ENCODE measurements around the gene RHEBL1.
A peak's percentile ranks its signal among the peaks of the same experiment; 100 is the strongest.

Gene RHEBL1

DNA sequence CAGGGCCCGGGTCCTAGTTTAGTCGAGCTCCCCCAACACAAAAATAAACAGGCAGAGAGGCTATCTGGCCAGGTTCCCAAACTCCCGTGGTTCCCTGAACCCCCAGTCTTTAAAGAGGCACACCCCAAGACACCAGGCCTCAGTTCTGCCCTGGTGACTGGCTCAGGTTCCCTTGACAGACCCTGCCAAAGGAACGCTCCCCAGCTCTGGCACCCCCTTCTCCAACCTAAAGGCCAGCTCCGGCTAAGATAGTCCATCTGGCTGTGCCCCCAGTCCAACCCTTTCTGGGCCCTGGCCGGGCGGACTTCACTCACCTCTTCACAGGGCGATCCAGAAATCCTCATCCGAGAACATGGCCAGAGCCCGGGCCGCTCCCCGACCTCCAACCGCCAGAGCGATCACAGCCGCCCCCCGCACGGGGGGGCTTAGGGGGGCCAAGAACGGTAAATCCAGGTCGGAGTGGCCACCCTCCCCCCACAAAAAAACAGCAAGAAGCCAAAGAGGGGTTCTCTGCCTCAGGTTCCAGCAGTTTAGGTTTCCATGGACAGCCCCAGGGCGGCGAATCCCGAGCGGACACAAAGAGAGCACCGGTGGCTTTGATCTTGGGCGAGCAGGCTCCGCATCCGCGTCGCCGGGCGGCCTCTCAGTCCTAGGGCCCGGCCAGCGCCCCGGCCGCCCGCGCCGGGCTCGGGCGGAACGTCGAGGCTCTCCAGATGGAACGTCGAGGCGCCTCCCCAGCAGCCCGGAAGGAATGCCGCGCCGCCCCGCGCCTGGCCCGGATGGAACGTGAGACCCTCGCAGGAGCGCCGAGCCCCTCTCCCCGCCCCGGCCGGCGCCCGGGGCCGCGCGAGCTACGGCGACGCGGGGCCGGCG lies 10.2 kb downstream of the RHEBL1 start:
- no peak for TF ChIP-seq YY1 (IDR thresholded peaks at IDR 0.05; ENCODE audit: low read depth)
- TF ChIP-seq EGR1 (IDR thresholded peaks at IDR 0.05), result 0 out of 2 replicates have a peak, but pooled peaks have one; percentile 3
- TF ChIP-seq NFIC (IDR thresholded peaks at IDR 0.05), result no peak
- TF ChIP-seq ZBTB7A (IDR thresholded peaks at IDR 0.05; ENCODE audit: low read depth), result peak; percentile 70; the same call in 1 of the 2 replicates
- peak; percentile 32; the same call in 1 of the 2 replicates for TF ChIP-seq TAF1 (IDR thresholded peaks at IDR 0.05; ENCODE audit: low read depth)
- no peak for TF ChIP-seq EP300 (IDR thresholded peaks at IDR 0.05; ENCODE audit: borderline replicate concordance)
- no peak for TF ChIP-seq TCF12 (IDR thresholded peaks at IDR 0.05; ENCODE audit: low read depth)
- TF ChIP-seq, protein P1, sequence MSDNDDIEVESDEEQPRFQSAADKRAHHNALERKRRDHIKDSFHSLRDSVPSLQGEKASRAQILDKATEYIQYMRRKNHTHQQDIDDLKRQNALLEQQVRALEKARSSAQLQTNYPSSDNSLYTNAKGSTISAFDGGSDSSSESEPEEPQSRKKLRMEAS (IDR thresholded peaks at IDR 0.05), result no peak; the same call in 1 of the 2 replicates
- TF ChIP-seq, protein P2, sequence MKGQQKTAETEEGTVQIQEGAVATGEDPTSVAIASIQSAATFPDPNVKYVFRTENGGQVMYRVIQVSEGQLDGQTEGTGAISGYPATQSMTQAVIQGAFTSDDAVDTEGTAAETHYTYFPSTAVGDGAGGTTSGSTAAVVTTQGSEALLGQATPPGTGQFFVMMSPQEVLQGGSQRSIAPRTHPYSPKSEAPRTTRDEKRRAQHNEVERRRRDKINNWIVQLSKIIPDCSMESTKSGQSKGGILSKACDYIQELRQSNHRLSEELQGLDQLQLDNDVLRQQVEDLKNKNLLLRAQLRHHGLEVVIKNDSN (IDR thresholded peaks at IDR 0.05), result no peak

DNA sequence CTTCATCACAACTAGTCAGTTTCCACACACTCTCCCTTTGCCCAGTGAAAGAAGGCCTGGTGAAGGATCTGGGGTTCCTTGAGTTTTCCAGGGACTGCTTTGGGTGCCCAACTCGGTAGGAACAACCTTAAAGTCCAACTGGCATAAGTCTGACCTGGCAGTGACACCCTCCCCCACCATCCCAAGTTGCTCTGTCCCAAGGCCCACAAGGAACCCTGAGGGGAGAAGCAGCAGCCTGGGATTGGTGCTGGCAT lies 10.8 kb downstream of the RHEBL1 start:
- TF ChIP-seq, protein P3, sequence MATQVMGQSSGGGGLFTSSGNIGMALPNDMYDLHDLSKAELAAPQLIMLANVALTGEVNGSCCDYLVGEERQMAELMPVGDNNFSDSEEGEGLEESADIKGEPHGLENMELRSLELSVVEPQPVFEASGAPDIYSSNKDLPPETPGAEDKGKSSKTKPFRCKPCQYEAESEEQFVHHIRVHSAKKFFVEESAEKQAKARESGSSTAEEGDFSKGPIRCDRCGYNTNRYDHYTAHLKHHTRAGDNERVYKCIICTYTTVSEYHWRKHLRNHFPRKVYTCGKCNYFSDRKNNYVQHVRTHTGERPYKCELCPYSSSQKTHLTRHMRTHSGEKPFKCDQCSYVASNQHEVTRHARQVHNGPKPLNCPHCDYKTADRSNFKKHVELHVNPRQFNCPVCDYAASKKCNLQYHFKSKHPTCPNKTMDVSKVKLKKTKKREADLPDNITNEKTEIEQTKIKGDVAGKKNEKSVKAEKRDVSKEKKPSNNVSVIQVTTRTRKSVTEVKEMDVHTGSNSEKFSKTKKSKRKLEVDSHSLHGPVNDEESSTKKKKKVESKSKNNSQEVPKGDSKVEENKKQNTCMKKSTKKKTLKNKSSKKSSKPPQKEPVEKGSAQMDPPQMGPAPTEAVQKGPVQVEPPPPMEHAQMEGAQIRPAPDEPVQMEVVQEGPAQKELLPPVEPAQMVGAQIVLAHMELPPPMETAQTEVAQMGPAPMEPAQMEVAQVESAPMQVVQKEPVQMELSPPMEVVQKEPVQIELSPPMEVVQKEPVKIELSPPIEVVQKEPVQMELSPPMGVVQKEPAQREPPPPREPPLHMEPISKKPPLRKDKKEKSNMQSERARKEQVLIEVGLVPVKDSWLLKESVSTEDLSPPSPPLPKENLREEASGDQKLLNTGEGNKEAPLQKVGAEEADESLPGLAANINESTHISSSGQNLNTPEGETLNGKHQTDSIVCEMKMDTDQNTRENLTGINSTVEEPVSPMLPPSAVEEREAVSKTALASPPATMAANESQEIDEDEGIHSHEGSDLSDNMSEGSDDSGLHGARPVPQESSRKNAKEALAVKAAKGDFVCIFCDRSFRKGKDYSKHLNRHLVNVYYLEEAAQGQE (IDR thresholded peaks at IDR 0.05; ENCODE audit: low read depth), result no peak
- TF ChIP-seq CEBPB (IDR thresholded peaks at IDR 0.05) (no peak), RAD21 (IDR thresholded peaks at IDR 0.05; ENCODE audit: low read depth) (no peak), TEAD4 (IDR thresholded peaks at IDR 0.05) (no peak), NFIC (IDR thresholded peaks at IDR 0.05) (no peak), TAF1 (IDR thresholded peaks at IDR 0.05; ENCODE audit: low read depth) (no peak), FOXM1 (IDR thresholded peaks at IDR 0.05; ENCODE audit: borderline replicate concordance, low read depth) (no peak), TCF12 (IDR thresholded peaks at IDR 0.05; ENCODE audit: low read depth) (no peak), ZBTB7A (IDR thresholded peaks at IDR 0.05; ENCODE audit: low read depth) (no peak), CREB1 (IDR thresholded peaks at IDR 0.05; ENCODE audit: low read depth) (no peak), YY1 (IDR thresholded peaks at IDR 0.05; ENCODE audit: low read depth) (no peak), EGR1 (IDR thresholded peaks at IDR 0.05) (no peak), EP300 (IDR thresholded peaks at IDR 0.05; ENCODE audit: borderline replicate concordance) (no peak)
- TF ChIP-seq, protein P2 (IDR thresholded peaks at IDR 0.05), result no peak
- TF ChIP-seq, protein P1 (IDR thresholded peaks at IDR 0.05), result no peak

DNA sequence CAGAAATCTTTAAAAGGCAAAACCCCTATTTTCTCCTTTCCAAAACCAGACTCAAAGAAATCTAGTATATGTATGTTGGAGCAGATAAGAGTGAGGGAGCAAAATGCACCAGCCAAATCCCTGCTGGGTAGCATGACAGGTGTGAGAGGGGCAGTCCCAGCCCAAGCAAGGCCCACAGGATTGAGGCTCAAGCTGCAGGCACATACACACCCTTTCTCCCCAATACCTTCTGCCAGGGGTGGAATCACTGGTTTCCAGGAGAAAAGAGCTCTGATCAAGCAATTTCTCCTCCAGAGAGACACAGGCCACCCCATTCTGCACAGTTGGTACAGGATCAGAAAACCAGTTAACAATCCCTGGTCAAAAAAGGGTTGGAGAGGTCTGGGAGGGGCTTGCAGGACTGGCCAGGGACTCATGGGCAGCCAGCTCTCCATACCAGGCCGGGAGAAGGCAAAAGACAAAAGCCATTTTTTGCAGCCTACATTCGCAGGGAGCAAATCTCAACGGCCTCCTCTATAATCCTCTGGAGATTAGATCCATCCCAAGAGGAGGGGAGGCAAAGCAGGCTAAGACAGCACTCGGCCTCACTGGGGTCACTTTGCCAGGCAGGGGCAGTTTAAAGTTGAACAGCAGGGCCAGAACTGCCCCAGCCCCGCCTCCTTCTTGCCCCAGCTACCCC lies 11.3 kb downstream of the RHEBL1 start:
- TF ChIP-seq, protein P2 (IDR thresholded peaks at IDR 0.05), result no peak
- TF ChIP-seq, protein P1 (IDR thresholded peaks at IDR 0.05), result no peak
- TF ChIP-seq TAF1 (IDR thresholded peaks at IDR 0.05; ENCODE audit: low read depth) (no peak; the same call in 1 of the 2 replicates), CREB1 (IDR thresholded peaks at IDR 0.05; ENCODE audit: low read depth) (no peak), EP300 (IDR thresholded peaks at IDR 0.05; ENCODE audit: borderline replicate concordance) (no peak), RAD21 (IDR thresholded peaks at IDR 0.05; ENCODE audit: low read depth) (no peak), FOXM1 (IDR thresholded peaks at IDR 0.05; ENCODE audit: borderline replicate concordance, low read depth) (no peak), CEBPB (IDR thresholded peaks at IDR 0.05) (no peak), YY1 (IDR thresholded peaks at IDR 0.05; ENCODE audit: low read depth) (no peak), NFIC (IDR thresholded peaks at IDR 0.05) (no peak), EGR1 (IDR thresholded peaks at IDR 0.05) (no peak), TEAD4 (IDR thresholded peaks at IDR 0.05) (no peak), ZBTB7A (IDR thresholded peaks at IDR 0.05; ENCODE audit: low read depth) (no peak), TCF12 (IDR thresholded peaks at IDR 0.05; ENCODE audit: low read depth) (no peak)
- TF ChIP-seq, protein P3 (IDR thresholded peaks at IDR 0.05; ENCODE audit: low read depth), result no peak

DNA sequence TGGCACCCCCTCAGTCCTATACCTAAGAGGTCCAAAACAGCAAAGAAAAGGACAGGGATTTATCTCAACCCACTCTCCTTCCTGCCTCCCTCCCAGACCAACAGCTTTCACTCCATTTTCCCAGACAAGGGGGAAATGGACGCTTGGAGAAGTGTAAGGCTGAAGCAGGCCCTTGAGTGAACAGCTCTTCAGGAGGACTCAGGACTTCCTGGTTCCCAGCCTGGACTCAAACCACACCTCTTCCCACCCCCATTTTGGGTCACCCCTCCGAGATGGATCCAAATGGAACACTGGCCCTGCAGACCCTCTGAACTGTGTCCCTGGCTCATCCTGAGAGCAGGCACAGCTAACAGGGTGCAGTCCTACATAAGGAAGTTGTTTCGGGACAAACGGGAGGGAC lies 11.9 kb downstream of the RHEBL1 start:
- no peak for TF ChIP-seq TEAD4 (IDR thresholded peaks at IDR 0.05)
- TF ChIP-seq, protein P1 (IDR thresholded peaks at IDR 0.05), result no peak
- TF ChIP-seq TAF1 (IDR thresholded peaks at IDR 0.05; ENCODE audit: low read depth), result no peak
- no peak for TF ChIP-seq RAD21 (IDR thresholded peaks at IDR 0.05; ENCODE audit: low read depth)
- TF ChIP-seq, protein P3 (IDR thresholded peaks at IDR 0.05; ENCODE audit: low read depth), result no peak
- no peak for TF ChIP-seq ZBTB7A (IDR thresholded peaks at IDR 0.05; ENCODE audit: low read depth)
- TF ChIP-seq YY1 (IDR thresholded peaks at IDR 0.05; ENCODE audit: low read depth), result no peak
- TF ChIP-seq FOXM1 (IDR thresholded peaks at IDR 0.05; ENCODE audit: borderline replicate concordance, low read depth), result no peak
- TF ChIP-seq, protein P2 (IDR thresholded peaks at IDR 0.05), result no peak
- no peak for TF ChIP-seq NFIC (IDR thresholded peaks at IDR 0.05)
- TF ChIP-seq CREB1 (IDR thresholded peaks at IDR 0.05; ENCODE audit: low read depth), result no peak
- no peak for TF ChIP-seq EGR1 (IDR thresholded peaks at IDR 0.05)
- TF ChIP-seq TCF12 (IDR thresholded peaks at IDR 0.05; ENCODE audit: low read depth), result no peak

All from Ishikawa (cell line).